ENCODE data around the gene HAAO. TPM values are rescaled to one million over a fixed set of nuclear protein-coding genes. Genes with fewer than 3 reads are reported as not detected.

HAAO gene
- total and polyA plus RNA-seq, 2 of the 13 experiments (the other 11 are each of a cell fraction or from before 2014, with no cell fraction given): 36.1 to 42.7 TPM

- no peak for TF ChIP-seq RNF219 (CRISPR knock-in tag; IDR thresholded peaks at IDR 0.05)
- no peak for TF ChIP-seq ZNF264 (CRISPR knock-in tag; IDR thresholded peaks at IDR 0.05)
- no peak for TF ChIP-seq ZNF709 (CRISPR knock-in tag; IDR thresholded peaks at IDR 0.05)
- TF ChIP-seq ARNT2 (CRISPR knock-in tag; IDR thresholded peaks at IDR 0.05; ENCODE audit: low read depth): peak; percentile 43; the same call in 1 of the 2 replicates
- TF ChIP-seq, protein P1, sequence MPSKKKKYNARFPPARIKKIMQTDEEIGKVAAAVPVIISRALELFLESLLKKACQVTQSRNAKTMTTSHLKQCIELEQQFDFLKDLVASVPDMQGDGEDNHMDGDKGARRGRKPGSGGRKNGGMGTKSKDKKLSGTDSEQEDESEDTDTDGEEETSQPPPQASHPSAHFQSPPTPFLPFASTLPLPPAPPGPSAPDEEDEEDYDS (CRISPR knock-in tag; IDR thresholded peaks at IDR 0.05): peak; percentile 57
- TF ChIP-seq ZNF451 (CRISPR knock-in tag; IDR thresholded peaks at IDR 0.05): no peak
- peak; percentile 57; the same call in 1 of the 2 replicates for TF ChIP-seq ZNF230 (CRISPR knock-in tag; IDR thresholded peaks at IDR 0.05)
- TF ChIP-seq, protein P2, sequence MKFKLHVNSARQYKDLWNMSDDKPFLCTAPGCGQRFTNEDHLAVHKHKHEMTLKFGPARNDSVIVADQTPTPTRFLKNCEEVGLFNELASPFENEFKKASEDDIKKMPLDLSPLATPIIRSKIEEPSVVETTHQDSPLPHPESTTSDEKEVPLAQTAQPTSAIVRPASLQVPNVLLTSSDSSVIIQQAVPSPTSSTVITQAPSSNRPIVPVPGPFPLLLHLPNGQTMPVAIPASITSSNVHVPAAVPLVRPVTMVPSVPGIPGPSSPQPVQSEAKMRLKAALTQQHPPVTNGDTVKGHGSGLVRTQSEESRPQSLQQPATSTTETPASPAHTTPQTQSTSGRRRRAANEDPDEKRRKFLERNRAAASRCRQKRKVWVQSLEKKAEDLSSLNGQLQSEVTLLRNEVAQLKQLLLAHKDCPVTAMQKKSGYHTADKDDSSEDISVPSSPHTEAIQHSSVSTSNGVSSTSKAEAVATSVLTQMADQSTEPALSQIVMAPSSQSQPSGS (CRISPR knock-in tag; IDR thresholded peaks at IDR 0.05): no peak
- no peak for TF ChIP-seq NR2F2 (IDR thresholded peaks at IDR 0.05; ENCODE audit: borderline replicate concordance, low read depth)
- no peak for TF ChIP-seq ZSCAN30 (CRISPR knock-in tag; IDR thresholded peaks at IDR 0.05)
- no peak for TF ChIP-seq PREB (CRISPR knock-in tag; IDR thresholded peaks at IDR 0.05)
- no peak for TF ChIP-seq RORA (CRISPR knock-in tag; IDR thresholded peaks at IDR 0.05)
- TF ChIP-seq NCOA5 (CRISPR knock-in tag; IDR thresholded peaks at IDR 0.05): no peak
- TF ChIP-seq, protein P3, sequence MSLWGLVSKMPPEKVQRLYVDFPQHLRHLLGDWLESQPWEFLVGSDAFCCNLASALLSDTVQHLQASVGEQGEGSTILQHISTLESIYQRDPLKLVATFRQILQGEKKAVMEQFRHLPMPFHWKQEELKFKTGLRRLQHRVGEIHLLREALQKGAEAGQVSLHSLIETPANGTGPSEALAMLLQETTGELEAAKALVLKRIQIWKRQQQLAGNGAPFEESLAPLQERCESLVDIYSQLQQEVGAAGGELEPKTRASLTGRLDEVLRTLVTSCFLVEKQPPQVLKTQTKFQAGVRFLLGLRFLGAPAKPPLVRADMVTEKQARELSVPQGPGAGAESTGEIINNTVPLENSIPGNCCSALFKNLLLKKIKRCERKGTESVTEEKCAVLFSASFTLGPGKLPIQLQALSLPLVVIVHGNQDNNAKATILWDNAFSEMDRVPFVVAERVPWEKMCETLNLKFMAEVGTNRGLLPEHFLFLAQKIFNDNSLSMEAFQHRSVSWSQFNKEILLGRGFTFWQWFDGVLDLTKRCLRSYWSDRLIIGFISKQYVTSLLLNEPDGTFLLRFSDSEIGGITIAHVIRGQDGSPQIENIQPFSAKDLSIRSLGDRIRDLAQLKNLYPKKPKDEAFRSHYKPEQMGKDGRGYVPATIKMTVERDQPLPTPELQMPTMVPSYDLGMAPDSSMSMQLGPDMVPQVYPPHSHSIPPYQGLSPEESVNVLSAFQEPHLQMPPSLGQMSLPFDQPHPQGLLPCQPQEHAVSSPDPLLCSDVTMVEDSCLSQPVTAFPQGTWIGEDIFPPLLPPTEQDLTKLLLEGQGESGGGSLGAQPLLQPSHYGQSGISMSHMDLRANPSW (CRISPR knock-in tag; IDR thresholded peaks at IDR 0.05; ENCODE audit: borderline replicate concordance): peak; percentile 92; the same call in 1 of the 2 replicates
- TF ChIP-seq ZNF224 (CRISPR knock-in tag; IDR thresholded peaks at IDR 0.05): no peak
- peak; percentile 42; the same call in 1 of the 2 replicates for TF ChIP-seq MIER2 (CRISPR knock-in tag; IDR thresholded peaks at IDR 0.05)
- TF ChIP-seq, protein P4, sequence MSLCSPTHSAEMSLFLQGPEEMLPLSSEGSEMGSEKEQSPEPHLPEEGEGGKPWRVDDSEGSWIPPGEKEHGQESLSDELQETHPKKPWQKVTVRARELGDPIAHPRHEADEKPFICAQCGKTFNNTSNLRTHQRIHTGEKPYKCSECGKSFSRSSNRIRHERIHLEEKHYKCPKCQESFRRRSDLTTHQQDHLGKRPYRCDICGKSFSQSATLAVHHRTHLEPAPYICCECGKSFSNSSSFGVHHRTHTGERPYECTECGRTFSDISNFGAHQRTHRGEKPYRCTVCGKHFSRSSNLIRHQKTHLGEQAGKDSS (CRISPR knock-in tag; IDR thresholded peaks at IDR 0.05; ENCODE audit: borderline replicate concordance, low read depth): peak; percentile 78; the same call in 1 of the 2 replicates
- TF ChIP-seq, protein P5, sequence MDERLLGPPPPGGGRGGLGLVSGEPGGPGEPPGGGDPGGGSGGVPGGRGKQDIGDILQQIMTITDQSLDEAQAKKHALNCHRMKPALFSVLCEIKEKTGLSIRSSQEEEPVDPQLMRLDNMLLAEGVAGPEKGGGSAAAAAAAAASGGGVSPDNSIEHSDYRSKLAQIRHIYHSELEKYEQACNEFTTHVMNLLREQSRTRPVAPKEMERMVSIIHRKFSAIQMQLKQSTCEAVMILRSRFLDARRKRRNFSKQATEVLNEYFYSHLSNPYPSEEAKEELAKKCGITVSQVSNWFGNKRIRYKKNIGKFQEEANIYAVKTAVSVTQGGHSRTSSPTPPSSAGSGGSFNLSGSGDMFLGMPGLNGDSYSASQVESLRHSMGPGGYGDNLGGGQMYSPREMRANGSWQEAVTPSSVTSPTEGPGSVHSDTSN (CRISPR knock-in tag; IDR thresholded peaks at IDR 0.05): no peak
- TF ChIP-seq ZNF782 (CRISPR knock-in tag; IDR thresholded peaks at IDR 0.05; ENCODE audit: borderline replicate concordance): 0 out of 2 replicates have a peak, but pooled peaks have one; percentile 20
- TF ChIP-seq NBN (conservative IDR thresholded peaks at IDR 0.05): no peak
Observed at GRCh38 chr2:42794271-42795046, 2.1 kb upstream of the HAAO start (continued).
